Natural killer cell (primary cell): Measurements from ENCODE around the gene DNM2. TPM values are rescaled to one million over a fixed set of nuclear protein-coding genes. Genes with fewer than 3 reads are reported as not detected.
A peak's percentile ranks its signal among the peaks of the same experiment; 100 is the strongest.

Experiments
- ATAC-seq, 3 donors: fragments of 150-1000 bp in 2 of 3; fragments of 200-7000 bp in 1 of 3; cut with Tn5 transposase; 1 replicate in 1 of 3; 2 replicates in 2 of 3; pipeline ENCODE4 v1.10.0; 2021; ENCODE audit warnings: mild to moderate bottlenecking in 2 of 3, moderate library complexity in 2 of 3
- DNase-seq, 2 donors: peaks; one replicate each; pipeline versions ENCODE4 v3.0.0 to v3.0.0-alpha.2; 2013 to 2021; ENCODE audit warnings: mixed read lengths in 1 of 2
- H3K27ac ChIP-seq: one replicate; pipeline ENCODE4 v1.5.1; 2013; ENCODE audit warnings: mild to moderate bottlenecking, low read length
- H3K27me3 ChIP-seq: one replicate; pipeline ENCODE4 v1.6.1; 2013; ENCODE audit warnings: low read length; ENCODE audit not compliant: control insufficient read depth, insufficient read depth
- H3K36me3 ChIP-seq: one replicate; pipeline ENCODE4 v1.6.1; 2013; ENCODE audit warnings: low read length; ENCODE audit not compliant: control insufficient read depth, insufficient read depth
- H3K4me1 ChIP-seq: one replicate; pipeline ENCODE4 v1.6.1; 2013; ENCODE audit warnings: low read length; ENCODE audit not compliant: control insufficient read depth, insufficient read depth
- H3K4me3 ChIP-seq: one replicate; pipeline ENCODE4 v1.5.1; 2013; ENCODE audit warnings: low read length
- H3K9me3 ChIP-seq: one replicate; pipeline ENCODE4 v1.6.1; 2013; ENCODE audit warnings: low read length; ENCODE audit not compliant: control insufficient read depth, insufficient read depth
- H3K27ac Mint-ChIP-seq, 2 donors: one replicate each; pipeline ENCODE4 v1.8.0; 2022; ENCODE audit warnings: mild to moderate bottlenecking in 2 of 2, mixed read lengths in 2 of 2, moderate library complexity in 1 of 2
- H3K27me3 Mint-ChIP-seq, 2 donors: one replicate each; pipeline ENCODE4 v1.8.0; 2022; ENCODE audit warnings: low read depth in 2 of 2, mixed read lengths in 2 of 2
- H3K36me3 Mint-ChIP-seq: one replicate; pipeline ENCODE4 v1.8.0; 2022; ENCODE audit warnings: mixed read lengths
- H3K4me1 Mint-ChIP-seq, 2 donors: one replicate each; pipeline ENCODE4 v1.8.0; 2022; ENCODE audit warnings: mixed read lengths in 2 of 2
- H3K4me3 Mint-ChIP-seq: one replicate; pipeline ENCODE4 v1.8.0; 2022; ENCODE audit warnings: mild to moderate bottlenecking, moderate library complexity, mixed read lengths
- H3K9me3 Mint-ChIP-seq, 2 donors: one replicate each; pipeline ENCODE4 v1.8.0; 2022; ENCODE audit warnings: mixed read lengths in 2 of 2
- WGBS: methylation state at CpG from one replicate; pipeline ENCODE4 v1.1.7; 2013; ENCODE audit warnings: missing lambda C conversion rate; ENCODE audit not compliant: insufficient coverage; 5-methylcytosine and 5-hydroxymethylcytosine counted together
- intact Hi-C: fragments of 100-400 bp; cut with micrococcal nuclease; formaldehyde crosslinking; loops from one replicate; pipeline ENCODE4 v1.14.2; 2022
- total RNA-seq, 4 donors: library from RNA; stranded (reverse); fragments of 120-200 nt in 1 of 4; gene quantifications; one replicate each; pipeline versions ENCODE4 v1.2.3 to v1.2.4, GENCODE V29; 2013 to 2022
- TF ChIP-seq, protein P1 (sequence below): fragments of 200-600 bp; IDR thresholded peaks from one replicate; pipeline ENCODE4 v1.8.0; 2022; ENCODE audit warnings: antibody characterized with exemption

The DNM2 gene
- total RNA-seq, 3 donors from 2014 or later (not counting 1 experiment from before 2014, with no cell fraction given): 419 to 491 (median 428) TPM

DNA sequence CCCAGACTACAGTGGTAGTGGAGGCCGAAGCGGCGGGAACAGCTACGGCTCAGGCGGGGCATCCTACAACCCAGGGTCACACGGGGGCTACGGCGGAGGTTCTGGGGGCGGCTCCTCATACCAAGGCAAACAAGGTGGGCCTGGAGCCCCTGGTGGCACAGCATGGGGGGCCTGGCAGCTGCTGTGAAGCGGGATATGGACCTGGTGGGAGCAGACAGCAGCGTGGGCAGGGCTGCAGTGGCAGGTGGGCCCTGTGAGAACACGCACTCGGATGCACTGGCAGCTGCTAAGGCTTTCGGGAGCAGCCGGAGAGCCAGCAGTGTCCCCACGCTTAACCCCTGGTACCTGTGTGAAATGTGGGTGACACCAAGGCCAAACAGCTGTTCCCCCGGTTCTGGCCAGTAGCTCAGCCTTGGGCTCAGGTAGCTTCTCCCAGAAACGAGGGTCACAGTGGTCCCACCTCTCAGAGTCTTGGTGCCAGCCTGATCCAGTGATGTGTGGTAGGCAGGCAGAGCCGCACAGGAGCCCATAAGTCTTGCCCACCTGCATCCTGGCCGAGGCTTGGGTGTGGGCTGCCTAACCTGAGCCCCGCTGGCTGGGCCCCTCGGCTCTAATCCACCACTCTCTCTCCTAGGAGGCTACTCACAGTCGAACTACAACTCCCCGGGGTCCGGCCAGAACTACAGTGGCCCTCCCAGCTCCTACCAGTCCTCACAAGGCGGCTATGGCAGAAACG lies 29.2 kb upstream of the DNM2 start:
- TF ChIP-seq, protein P1, sequence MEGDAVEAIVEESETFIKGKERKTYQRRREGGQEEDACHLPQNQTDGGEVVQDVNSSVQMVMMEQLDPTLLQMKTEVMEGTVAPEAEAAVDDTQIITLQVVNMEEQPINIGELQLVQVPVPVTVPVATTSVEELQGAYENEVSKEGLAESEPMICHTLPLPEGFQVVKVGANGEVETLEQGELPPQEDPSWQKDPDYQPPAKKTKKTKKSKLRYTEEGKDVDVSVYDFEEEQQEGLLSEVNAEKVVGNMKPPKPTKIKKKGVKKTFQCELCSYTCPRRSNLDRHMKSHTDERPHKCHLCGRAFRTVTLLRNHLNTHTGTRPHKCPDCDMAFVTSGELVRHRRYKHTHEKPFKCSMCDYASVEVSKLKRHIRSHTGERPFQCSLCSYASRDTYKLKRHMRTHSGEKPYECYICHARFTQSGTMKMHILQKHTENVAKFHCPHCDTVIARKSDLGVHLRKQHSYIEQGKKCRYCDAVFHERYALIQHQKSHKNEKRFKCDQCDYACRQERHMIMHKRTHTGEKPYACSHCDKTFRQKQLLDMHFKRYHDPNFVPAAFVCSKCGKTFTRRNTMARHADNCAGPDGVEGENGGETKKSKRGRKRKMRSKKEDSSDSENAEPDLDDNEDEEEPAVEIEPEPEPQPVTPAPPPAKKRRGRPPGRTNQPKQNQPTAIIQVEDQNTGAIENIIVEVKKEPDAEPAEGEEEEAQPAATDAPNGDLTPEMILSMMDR: no peak
- intact Hi-C loops: no loop called here
- Histone ChIP-seq H3K27ac (no peak overlapping the region), H3K4me1 (no peaks in the 10 kb centered on the region), H3K9me3 (no peaks in the 10 kb centered on the region), H3K4me3 (no peak overlapping the region), H3K27me3 (no peaks in the 10 kb centered on the region), H3K36me3 (peaks cover 76% of the 10 kb centered on the region)
- DNase-seq: no peak
- no peak overlapping the region for H3K4me3 Mint-ChIP-seq
- peaks cover 7% of the 10 kb centered on the region for H3K36me3 Mint-ChIP-seq
- H3K27ac Mint-ChIP-seq: peak overlapping the region in 1 of 2 donors; percentile 72
- H3K27me3 Mint-ChIP-seq: no peaks in the 10 kb centered on the region
- no peaks in the 10 kb centered on the region for H3K9me3 Mint-ChIP-seq
- H3K4me1 Mint-ChIP-seq: peaks cover 0 to 4% of the 10 kb centered on the region in 2 donors
- WGBS: 97% methylated on average over 27 of the region's 27 CpGs
- ATAC-seq: no peak

DNA sequence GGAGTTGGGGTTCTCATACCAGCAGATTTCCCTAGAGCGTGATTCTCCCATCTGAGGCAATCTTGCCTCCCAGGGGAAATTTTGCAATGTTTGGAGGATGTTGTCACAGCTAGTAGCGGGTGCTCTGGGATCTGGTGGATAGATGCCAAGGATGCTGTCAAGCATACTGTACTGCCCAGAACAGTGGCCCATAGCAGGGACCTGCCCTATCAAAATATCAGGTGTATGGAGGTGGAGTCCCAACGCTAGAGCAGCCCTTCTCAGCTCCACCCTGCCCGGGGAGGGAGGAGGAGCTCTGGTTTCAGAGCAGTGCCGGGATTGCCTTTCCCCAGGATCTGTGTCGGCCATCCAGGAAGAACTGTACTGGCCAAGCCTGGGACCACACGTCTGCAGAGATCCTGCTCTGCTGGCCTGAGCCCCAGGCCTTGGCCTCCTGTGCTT lies 27.5 kb upstream of the DNM2 start:
- H3K27me3 ChIP-seq: no peaks in the 10 kb centered on the region
- H3K4me1 ChIP-seq: peaks cover 5% of the 10 kb centered on the region
- peaks cover 0 to under 1% of the 10 kb centered on the region in 2 donors for H3K27me3 Mint-ChIP-seq
- H3K4me1 Mint-ChIP-seq: peaks cover 4 to 7% of the 10 kb centered on the region in 2 donors
- no peak overlapping the region for H3K4me3 Mint-ChIP-seq
- H3K9me3 ChIP-seq: no peaks in the 10 kb centered on the region
- peak overlapping the region; percentile 33 to 72 for H3K27ac Mint-ChIP-seq
- ATAC-seq (no peak), DNase-seq (no peak)
- H3K27ac ChIP-seq: no peak overlapping the region
- H3K9me3 Mint-ChIP-seq: no peaks in the 10 kb centered on the region
- H3K36me3 ChIP-seq: peaks cover 61% of the 10 kb centered on the region
- TF ChIP-seq, protein P1: no peak
- intact Hi-C loops: no loop called here
- WGBS: 88% methylated on average over 7 of the region's 7 CpGs
- no peak overlapping the region for H3K4me3 ChIP-seq
- peaks cover 7% of the 10 kb centered on the region for H3K36me3 Mint-ChIP-seq

GRCh38 chr19:10691178-10691881 lies 26.5 kb upstream of the DNM2 start:
- Mint-ChIP-seq H3K36me3 (peaks cover 7% of the 10 kb centered on the region), H3K27ac (peak overlapping the region in 1 of 2 donors; percentile 48), H3K4me3 (no peak overlapping the region), H3K9me3 (no peaks in the 10 kb centered on the region), H3K4me1 (peaks cover 14 to 17% of the 10 kb centered on the region in 2 donors), H3K27me3 (peaks cover 3 to 6% of the 10 kb centered on the region in 2 donors)
- Histone ChIP-seq H3K4me3 (no peak overlapping the region), H3K36me3 (peaks cover 54% of the 10 kb centered on the region), H3K27me3 (peaks cover 4% of the 10 kb centered on the region), H3K27ac (no peak overlapping the region), H3K4me1 (peaks cover 14% of the 10 kb centered on the region), H3K9me3 (no peaks in the 10 kb centered on the region)
- intact Hi-C loops: no loop called here
- TF ChIP-seq, protein P1: no peak
- WGBS: 89% methylated on average over 23 of the region's 23 CpGs
- ATAC-seq (no peak), DNase-seq (no peak)
